Embryonic facial prominence (tissue), 1 donor: ENCODE data around the gene PTPRU.

Experiments
- DNase-seq: peaks from one replicate; pipeline ENCODE4 v3.0.0-alpha.2; 2016; ENCODE audit errors: extremely low spot score

PTPRU gene

DNA sequence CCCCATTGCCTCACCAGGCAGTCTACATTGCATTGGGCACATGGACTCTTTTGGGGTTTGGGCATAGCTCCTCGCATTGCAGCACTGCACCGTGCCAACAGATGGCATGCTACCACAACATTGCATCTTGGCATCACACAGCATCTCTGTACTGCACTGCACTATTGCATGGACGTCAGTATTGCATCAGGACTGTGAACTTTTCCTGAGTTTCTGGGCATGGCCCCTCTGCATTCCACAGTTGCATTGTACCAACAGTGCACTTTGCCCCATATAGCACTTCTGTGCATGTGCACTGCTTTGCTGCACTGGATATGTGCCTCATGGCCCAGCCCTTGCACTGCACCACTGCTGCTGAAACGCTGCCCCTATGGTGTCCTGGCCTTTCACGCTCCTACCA, 9.6 kb downstream of the PTPRU start:
- DNase-seq: no peak

DNA sequence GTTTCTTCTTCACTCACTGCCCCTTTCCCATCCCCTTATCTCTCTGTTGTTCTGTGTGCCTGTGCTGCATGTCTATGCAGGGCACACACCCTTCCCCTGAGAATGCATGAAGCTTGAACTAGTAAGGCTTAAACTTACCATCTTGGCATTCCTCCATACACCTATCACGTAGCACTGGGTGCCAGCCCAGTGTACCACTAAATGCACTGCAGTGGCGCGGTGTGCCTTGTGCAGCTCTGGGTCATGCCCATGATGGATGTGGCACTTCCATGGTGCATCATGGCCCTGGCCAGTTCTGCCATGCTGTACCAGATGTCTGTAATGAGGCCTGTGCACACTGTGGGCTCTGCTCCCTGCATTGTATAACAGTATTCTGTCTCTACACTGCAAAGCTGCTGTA, 10.7 kb downstream of the PTPRU start:
- DNase-seq: no peak

GRCh38 chr1:29247571-29248273, 11.4 kb downstream of the PTPRU start:
- no peak for DNase-seq

GRCh38 chr1:29248409-29248808, 12.1 kb downstream of the PTPRU start:
- DNase-seq: no peak

DNA sequence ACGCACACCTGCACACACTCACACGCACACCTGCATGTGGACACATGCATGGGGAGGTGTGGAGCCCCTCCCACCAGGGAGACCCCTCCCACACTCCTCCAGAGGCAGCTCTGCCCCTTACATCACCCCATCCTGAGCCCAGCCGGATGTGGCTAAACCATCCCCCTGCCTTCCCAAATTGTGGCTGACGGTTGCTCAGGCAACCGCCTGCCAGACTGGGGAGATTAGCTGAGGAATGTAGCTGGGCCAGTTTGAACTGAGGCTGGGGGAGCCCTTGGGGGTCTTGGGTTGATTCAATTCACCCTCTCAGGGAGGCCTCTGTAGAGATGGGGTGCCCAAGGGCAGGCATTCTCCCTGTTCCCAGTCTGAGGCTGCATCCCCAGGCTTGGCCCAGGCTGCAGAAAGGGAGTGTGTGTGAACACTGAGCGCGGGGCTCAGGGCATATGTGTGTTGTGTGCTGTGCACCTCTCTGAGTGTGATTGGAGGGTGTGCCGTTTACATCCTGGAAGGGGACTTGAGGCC, 12.9 kb downstream of the PTPRU start:
- DNase-seq: peak; percentile 80

DNA sequence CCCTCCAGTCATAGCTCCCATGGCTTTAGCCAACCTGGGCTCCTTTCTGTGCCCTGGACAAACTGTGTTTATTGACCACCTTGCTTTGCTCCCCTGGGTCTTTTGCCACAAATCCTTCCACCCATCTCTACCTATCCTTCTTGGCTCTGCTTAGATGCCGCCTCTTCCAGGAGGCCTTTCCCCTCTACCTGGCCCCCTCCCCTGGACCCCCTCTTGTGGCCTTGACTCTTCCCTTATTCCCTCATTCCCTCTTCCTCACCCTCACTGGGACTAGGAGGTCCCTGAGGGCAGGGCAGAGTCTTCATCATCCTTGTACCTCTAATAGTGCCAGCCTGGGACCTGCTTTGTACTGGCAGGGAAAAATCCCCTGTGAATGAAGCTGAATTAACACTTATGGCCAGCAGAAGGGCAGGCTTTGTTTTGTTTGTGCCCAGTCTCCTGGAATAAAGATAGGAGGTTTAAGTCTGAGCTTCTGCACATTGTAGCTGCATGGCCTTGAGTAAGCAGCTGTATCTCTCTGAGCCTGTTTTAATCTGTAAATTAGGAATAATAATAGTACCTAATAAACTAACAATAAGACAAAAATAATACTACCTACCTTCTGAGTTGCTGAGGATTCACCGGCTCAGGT, 13.7 kb downstream of the PTPRU start:
- DNase-seq: no peak

- DNase-seq: no peak
Observed at GRCh38 chr1:29251164-29252124, 15.1 kb downstream of the PTPRU start.

DNA sequence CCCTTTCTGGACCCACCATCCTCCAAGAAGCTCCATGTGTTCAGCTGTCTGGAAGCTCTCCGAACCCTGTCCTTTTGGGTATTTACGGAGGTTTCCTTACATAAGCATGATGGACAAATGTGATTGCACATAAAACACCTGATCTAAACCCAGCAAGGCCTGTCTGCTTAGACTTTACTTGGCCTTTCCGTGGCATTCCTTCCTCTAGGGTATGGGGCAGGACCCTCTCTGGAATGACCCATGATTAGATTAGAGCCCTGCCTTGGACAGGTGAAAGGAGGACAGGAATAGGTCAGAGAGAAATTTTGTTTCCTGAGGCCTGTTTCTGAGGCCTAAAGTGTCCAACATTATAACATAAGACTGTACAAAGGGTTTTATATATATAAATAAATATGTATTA, 16.9 kb downstream of the PTPRU start:
- no peak for DNase-seq

- DNase-seq: no peak
Observed at GRCh38 chr1:29254346-29254745, 18.0 kb downstream of the PTPRU start.

- no peak for DNase-seq
Observed at GRCh38 chr1:29255134-29255666, 18.9 kb downstream of the PTPRU start.

DNA sequence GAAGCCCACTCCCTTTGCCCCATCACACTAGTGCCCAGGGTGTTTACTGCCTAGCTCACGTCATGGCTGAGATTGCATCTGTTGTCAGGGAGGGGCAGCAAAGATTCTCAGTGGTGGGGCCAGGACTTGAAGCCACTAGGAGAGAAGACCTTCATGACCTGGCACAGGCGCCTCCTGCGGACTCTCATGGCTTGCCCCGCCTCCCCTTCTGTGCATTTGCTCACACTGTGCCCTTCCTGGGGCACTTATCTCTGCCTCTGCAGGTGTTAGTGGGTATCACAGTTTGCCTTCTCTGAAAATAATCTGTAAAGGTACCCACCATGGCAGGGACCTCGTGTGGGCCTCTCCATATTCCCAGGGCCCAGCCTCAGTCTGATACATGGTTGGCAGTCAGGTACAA, 20.1 kb downstream of the PTPRU start:
- DNase-seq: no peak

DNA sequence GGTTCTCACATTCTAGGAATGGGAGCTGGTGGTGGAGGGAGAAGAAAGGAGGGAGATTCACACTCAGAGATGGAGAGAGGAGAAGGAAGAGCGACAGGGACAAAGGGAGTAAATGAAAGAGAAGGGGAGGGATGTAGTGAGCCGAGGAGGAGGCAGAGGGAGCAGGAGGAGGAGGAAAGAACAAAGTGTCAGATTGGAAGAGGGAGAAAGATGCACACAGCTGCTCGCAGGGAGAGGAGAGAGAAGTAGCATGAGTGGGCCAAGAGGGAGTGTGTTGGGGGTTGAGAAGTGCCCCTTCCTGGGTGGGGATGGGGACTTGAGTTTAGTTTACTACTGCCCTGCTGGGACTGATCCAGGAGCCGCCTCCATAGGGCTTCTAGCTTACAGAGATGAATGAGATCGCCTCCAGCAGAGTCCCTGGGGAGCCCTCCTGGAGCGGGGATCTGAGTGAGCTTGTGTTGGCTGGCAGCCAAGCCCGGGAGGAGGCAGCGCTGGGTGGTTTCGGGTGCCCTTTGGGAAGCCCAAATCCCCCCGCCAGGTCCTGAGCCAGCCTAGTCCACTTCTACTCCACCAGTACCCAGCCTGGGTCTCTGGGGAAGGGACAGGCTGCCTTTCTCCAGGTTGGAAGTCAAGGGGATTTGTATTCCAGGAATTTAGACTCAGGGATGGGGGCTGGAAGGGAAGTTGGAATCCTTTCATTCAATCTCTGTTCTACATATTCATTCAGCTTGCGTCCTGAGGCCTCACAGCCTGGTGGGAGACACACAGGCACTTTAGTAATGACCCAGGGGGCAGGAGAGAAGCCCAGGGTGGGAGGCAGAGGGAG, 20.9 kb downstream of the PTPRU start:
- DNase-seq: no peak

- no peak for DNase-seq
Observed at GRCh38 chr1:29258189-29258975, 22.1 kb downstream of the PTPRU start.

GRCh38 chr1:29258976-29259801, 22.9 kb downstream of the PTPRU start:
- DNase-seq: no peak

GRCh38 chr1:29259802-29260441, 23.6 kb downstream of the PTPRU start:
- no peak for DNase-seq

DNA sequence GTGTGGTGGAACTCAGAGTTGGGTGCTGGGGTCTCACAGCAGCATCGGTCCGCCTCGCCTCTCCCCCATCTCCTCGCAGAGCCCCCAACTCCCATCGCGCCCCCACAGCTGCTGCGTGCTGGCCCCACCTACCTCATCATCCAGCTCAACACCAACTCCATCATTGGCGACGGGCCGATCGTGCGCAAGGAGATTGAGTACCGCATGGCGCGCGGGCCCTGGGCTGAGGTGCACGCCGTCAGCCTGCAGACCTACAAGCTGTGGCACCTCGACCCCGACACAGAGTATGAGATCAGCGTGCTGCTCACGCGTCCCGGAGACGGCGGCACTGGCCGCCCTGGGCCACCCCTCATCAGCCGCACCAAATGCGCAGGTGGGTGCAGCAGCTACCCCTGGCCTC, 24.2 kb downstream of the PTPRU start:
- DNase-seq: no peak

DNA sequence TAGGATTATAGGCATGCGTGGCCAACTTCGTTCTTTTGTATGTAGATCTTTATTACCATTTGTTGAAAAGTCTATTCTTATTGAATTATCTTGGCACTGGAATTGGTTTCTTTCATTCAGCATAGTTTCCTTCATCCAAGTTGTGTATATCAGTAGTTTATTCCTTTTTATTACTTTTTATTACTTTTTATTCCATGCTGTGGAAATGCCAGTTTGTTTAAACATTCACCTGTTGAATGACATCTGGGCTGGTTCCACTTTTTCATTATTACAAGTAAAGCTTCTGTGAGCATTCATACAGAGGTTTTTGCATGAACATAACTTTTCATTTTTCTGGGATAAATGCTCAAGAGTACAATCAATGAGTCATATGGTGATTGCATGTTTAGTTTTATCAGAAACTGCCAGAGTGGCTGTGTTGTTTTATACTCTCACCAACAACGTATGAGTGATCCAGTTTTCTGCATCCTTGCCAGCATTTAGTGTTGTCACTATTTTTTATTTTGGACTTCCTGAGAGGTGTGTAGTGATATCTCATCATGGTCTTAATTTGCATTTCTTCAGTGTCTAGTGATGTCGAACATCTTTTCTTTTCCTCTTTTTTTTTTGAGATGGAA, 28.6 kb downstream of the PTPRU start:
- DNase-seq: no peak

DNA sequence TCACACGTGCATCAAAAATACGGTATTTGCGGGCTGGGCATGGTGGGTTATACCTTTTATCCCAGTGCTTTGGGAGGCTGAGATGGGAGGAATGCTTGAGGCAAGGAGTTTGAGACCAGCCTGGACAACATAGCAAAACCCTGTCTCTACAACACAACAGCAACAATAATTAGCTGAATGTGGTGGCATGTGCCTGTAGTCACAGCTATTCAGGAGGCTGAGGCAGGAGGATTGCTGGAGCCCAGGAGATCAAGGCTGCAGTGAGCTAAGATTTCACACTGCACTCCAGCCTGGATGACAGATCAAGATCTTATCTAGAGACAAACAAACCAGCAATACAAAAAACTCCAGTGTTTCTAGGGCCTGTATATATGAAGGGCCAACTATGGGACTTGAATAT, 30.6 kb downstream of the PTPRU start:
- no peak for DNase-seq
